HepG2 (cell line): ENCODE data around the gene ADH1C.

Experiments used
- ARNT ChIP-seq: fragments of 450-650 bp; IDR thresholded peaks from 2 replicates; pipeline ENCODE4 v1.6.1; 2017
- JUN ChIP-seq: sonication (generic); formaldehyde crosslinking; IDR thresholded peaks from 2 replicates; pipeline ENCODE4 v1.4.0; 2020; ENCODE audit warnings: mild to moderate bottlenecking, missing genetic modification reagents
- SMC3 ChIP-seq: IDR thresholded peaks from 2 replicates; pipeline ENCODE4 v1.6.1; 2011; ENCODE audit warnings: low read length, improper control_type of control experiment
- TAF1 ChIP-seq: sonication (generic); formaldehyde crosslinking; IDR thresholded peaks from 2 replicates; pipeline ENCODE4 v1.4.0; 2020; ENCODE audit warnings: missing genetic modification reagents
- TBL1XR1 ChIP-seq: fragments of 150-350 bp; IDR thresholded peaks from 2 replicates; pipeline ENCODE4 v1.6.1; 2014; ENCODE audit warnings: borderline replicate concordance, low read length; ENCODE audit not compliant: partially characterized antibody
- TCF12 ChIP-seq, 2 experiments: fragments of 450-650 bp in 1 of 2; sonication (generic) in 1 of 2; formaldehyde crosslinking in 1 of 2; IDR thresholded peaks; 2 replicates each; pipeline versions ENCODE4 v1.6.1 to v1.8.0; 2017 to 2022; ENCODE audit warnings: antibody characterized with exemption in 1 of 2, mild to moderate bottlenecking in 1 of 2, missing genetic modification reagents in 1 of 2, moderate library complexity in 1 of 2
- U2AF1 ChIP-seq: fragments of 200-400 bp; formaldehyde crosslinking; optimal IDR thresholded peaks from 2 replicates; pipeline ENCODE3; 2017; ENCODE audit warnings: mild to moderate bottlenecking, low read depth, low read length
- YY1 ChIP-seq: IDR thresholded peaks from 2 replicates; pipeline ENCODE4 v1.6.1; 2011; ENCODE audit warnings: low read length, low read depth, moderate library complexity, mild to moderate bottlenecking; ENCODE audit not compliant: insufficient read depth, insufficient replicate concordance
- ZBTB8A ChIP-seq: sonication (generic); formaldehyde crosslinking; IDR thresholded peaks from 2 replicates; pipeline ENCODE4 v1.4.0; 2020; ENCODE audit warnings: mild to moderate bottlenecking, low read depth, missing genetic modification reagents, borderline replicate concordance
- TF ChIP-seq, protein P1 (sequence below): sonication (generic); formaldehyde crosslinking; IDR thresholded peaks from 2 replicates; pipeline ENCODE4 v1.5.0; 2020; ENCODE audit warnings: mild to moderate bottlenecking, missing genetic modification reagents, moderate library complexity
- TF ChIP-seq, protein P2 (sequence below), 2 experiments: IDR thresholded peaks; 2 replicates each; pipeline ENCODE4 v1.6.1; 2011 to 2012; ENCODE audit warnings: low read length in 2 of 2, borderline replicate concordance in 1 of 2, low read depth in 1 of 2, mild to moderate bottlenecking in 1 of 2, moderate library complexity in 1 of 2
- TF ChIP-seq, protein P3 (sequence below): sonication (generic); formaldehyde crosslinking; conservative IDR thresholded peaks from 2 replicates; pipeline ENCODE4 v1.5.0; 2020; ENCODE audit warnings: missing genetic modification reagents
- TF ChIP-seq, protein P4 (sequence below): sonication (generic); formaldehyde crosslinking; IDR thresholded peaks from 2 replicates; pipeline ENCODE4 v1.8.0; 2022; ENCODE audit warnings: mild to moderate bottlenecking, missing genetic modification reagents; ENCODE audit not compliant: insufficient replicate concordance
- TF ChIP-seq, protein P5 (sequence below): sonication (generic); formaldehyde crosslinking; IDR thresholded peaks from 2 replicates; pipeline ENCODE4 v1.5.0; 2020; ENCODE audit warnings: missing genetic modification reagents

DNA sequence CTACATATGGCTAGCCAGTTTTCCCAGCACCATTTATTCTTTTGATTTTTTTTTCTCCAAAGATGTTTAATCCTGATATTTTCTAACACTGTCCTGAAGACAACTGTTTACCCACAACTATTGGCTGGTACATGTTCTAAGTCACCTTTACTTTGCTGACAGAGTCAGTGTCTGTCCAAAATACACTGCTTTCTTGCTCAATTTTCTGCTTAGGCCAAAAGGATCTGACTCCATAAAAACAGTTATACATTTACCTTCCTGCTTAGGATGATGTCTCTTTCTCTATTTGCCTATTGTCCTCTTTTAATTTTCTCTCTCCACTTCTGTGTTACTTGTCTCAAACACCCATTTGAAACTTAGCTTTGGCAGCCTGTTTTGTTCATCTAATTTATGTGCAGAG, 3.2 kb downstream of the ADH1C start:
- TF ChIP-seq, protein P1, sequence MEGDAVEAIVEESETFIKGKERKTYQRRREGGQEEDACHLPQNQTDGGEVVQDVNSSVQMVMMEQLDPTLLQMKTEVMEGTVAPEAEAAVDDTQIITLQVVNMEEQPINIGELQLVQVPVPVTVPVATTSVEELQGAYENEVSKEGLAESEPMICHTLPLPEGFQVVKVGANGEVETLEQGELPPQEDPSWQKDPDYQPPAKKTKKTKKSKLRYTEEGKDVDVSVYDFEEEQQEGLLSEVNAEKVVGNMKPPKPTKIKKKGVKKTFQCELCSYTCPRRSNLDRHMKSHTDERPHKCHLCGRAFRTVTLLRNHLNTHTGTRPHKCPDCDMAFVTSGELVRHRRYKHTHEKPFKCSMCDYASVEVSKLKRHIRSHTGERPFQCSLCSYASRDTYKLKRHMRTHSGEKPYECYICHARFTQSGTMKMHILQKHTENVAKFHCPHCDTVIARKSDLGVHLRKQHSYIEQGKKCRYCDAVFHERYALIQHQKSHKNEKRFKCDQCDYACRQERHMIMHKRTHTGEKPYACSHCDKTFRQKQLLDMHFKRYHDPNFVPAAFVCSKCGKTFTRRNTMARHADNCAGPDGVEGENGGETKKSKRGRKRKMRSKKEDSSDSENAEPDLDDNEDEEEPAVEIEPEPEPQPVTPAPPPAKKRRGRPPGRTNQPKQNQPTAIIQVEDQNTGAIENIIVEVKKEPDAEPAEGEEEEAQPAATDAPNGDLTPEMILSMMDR, result no peak
- TF ChIP-seq YY1, result no peak
- TF ChIP-seq ZBTB8A (CRISPR knock-in tag), result no peak
- no peak for TF ChIP-seq SMC3
- no peak for TF ChIP-seq TAF1
- no peak for TF ChIP-seq U2AF1
- TF ChIP-seq, protein P2, sequence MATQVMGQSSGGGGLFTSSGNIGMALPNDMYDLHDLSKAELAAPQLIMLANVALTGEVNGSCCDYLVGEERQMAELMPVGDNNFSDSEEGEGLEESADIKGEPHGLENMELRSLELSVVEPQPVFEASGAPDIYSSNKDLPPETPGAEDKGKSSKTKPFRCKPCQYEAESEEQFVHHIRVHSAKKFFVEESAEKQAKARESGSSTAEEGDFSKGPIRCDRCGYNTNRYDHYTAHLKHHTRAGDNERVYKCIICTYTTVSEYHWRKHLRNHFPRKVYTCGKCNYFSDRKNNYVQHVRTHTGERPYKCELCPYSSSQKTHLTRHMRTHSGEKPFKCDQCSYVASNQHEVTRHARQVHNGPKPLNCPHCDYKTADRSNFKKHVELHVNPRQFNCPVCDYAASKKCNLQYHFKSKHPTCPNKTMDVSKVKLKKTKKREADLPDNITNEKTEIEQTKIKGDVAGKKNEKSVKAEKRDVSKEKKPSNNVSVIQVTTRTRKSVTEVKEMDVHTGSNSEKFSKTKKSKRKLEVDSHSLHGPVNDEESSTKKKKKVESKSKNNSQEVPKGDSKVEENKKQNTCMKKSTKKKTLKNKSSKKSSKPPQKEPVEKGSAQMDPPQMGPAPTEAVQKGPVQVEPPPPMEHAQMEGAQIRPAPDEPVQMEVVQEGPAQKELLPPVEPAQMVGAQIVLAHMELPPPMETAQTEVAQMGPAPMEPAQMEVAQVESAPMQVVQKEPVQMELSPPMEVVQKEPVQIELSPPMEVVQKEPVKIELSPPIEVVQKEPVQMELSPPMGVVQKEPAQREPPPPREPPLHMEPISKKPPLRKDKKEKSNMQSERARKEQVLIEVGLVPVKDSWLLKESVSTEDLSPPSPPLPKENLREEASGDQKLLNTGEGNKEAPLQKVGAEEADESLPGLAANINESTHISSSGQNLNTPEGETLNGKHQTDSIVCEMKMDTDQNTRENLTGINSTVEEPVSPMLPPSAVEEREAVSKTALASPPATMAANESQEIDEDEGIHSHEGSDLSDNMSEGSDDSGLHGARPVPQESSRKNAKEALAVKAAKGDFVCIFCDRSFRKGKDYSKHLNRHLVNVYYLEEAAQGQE (IDR thresholded peaks at IDR 0.05; ENCODE audit: borderline replicate concordance in 1 of 2, low read depth in 1 of 2, low read length in 2 of 2), result no peak
- TF ChIP-seq JUN (CRISPR knock-in tag), result no peak
- no peak for TF ChIP-seq ARNT
- TF ChIP-seq, protein P3, sequence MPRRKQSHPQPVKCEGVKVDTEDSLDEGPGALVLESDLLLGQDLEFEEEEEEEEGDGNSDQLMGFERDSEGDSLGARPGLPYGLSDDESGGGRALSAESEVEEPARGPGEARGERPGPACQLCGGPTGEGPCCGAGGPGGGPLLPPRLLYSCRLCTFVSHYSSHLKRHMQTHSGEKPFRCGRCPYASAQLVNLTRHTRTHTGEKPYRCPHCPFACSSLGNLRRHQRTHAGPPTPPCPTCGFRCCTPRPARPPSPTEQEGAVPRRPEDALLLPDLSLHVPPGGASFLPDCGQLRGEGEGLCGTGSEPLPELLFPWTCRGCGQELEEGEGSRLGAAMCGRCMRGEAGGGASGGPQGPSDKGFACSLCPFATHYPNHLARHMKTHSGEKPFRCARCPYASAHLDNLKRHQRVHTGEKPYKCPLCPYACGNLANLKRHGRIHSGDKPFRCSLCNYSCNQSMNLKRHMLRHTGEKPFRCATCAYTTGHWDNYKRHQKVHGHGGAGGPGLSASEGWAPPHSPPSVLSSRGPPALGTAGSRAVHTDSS (CRISPR knock-in tag), result no peak
- TF ChIP-seq TCF12 (IDR thresholded peaks at IDR 0.05), result no peak
- no peak for TF ChIP-seq TCF12 (CRISPR knock-in tag; IDR thresholded peaks at IDR 0.05)
- TF ChIP-seq, protein P4, sequence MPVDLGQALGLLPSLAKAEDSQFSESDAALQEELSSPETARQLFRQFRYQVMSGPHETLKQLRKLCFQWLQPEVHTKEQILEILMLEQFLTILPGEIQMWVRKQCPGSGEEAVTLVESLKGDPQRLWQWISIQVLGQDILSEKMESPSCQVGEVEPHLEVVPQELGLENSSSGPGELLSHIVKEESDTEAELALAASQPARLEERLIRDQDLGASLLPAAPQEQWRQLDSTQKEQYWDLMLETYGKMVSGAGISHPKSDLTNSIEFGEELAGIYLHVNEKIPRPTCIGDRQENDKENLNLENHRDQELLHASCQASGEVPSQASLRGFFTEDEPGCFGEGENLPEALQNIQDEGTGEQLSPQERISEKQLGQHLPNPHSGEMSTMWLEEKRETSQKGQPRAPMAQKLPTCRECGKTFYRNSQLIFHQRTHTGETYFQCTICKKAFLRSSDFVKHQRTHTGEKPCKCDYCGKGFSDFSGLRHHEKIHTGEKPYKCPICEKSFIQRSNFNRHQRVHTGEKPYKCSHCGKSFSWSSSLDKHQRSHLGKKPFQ (CRISPR knock-in tag), result no peak
- no peak for TF ChIP-seq TBL1XR1
- TF ChIP-seq, protein P5, sequence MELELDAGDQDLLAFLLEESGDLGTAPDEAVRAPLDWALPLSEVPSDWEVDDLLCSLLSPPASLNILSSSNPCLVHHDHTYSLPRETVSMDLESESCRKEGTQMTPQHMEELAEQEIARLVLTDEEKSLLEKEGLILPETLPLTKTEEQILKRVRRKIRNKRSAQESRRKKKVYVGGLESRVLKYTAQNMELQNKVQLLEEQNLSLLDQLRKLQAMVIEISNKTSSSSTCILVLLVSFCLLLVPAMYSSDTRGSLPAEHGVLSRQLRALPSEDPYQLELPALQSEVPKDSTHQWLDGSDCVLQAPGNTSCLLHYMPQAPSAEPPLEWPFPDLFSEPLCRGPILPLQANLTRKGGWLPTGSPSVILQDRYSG (CRISPR knock-in tag), result no peak
